Measurements from ENCODE around the gene SYCP2.

DNA sequence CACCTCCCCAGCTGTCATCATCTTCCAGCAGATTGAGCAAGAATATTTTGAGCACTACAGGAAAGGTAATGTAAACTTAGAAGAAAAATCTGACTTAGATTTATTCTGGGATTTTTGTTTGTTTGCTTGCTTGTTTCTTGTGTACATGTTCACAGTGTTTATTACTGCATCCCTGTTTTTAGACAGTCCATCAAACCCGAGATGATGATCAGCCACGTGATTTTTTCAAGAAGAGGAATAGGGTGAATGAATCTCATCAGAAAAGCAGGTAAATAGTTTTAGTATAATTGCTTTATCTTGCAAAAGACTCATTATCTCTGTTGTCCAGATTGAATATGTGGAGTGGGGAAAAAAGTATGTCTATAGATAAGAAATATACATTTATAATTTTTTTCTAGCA, 8.8 kb upstream of the SYCP2 start:
- TF ChIP-seq CTCF (IDR thresholded peaks at IDR 0.05): no peak
- TF ChIP-seq POLR2A (IDR thresholded peaks at IDR 0.05): no peak

Data from sigmoid colon (tissue), 3 donors.